MM.1S (cell line): ENCODE measurements around the gene GATA6.

ENCODE experiments used
- EZH2 ChIP-seq: fragments of 300-600 bp; sonication (generic); optimal IDR thresholded peaks from 2 replicates; pipeline ENCODE3; 2017; ENCODE audit warnings: low read depth, mild to moderate bottlenecking, antibody characterized with exemption, low read length, mixed read lengths
- TF ChIP-seq, protein P1 (sequence below): fragments of 300-600 bp; sonication (generic); IDR thresholded peaks from 2 replicates; pipeline ENCODE4 v1.5.1; 2016; ENCODE audit warnings: antibody characterized with exemption, low read length, mixed read lengths

DNA sequence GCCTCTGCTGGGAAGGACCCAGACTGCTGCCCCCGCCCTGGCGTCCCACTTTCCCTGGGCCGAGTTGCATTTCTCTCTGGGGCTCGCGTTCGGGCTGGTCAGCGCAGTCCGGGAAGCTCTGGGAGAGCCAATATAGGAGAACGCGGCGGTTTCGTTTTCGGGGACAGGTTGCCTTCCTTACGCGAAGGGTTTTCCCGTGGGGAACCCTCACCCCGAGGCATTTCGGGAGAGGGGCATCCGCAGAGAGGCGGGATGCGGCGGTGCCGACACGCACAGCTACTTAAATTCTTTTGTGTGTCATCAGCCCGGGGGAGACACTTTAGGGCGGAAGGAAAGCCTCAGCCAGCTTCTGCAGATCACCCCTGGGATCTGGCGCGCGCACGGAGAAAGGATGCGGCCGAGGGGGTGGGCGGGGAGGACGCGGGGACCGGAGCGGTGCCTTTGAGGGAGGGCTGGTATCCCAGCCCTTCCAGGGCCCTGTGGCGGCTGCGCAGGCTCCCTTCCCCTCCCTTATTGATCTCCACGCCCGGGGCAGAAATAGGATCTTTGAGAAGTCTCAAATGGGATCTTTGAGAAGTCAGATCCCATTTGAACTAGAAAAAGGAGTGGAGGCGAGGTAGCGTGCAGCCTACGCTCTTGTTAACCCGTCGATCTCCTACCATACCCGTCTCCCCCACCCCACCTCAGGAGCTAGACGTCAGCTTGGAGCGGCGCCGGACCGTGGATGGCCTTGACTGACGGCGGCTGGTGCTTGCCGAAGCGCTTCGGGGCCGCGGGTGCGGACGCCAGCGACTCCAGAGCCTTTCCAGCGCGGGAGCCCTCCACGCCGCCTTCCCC is 1.2 kb downstream of the GATA6 start:
- no peak for TF ChIP-seq EZH2
- TF ChIP-seq, protein P1, sequence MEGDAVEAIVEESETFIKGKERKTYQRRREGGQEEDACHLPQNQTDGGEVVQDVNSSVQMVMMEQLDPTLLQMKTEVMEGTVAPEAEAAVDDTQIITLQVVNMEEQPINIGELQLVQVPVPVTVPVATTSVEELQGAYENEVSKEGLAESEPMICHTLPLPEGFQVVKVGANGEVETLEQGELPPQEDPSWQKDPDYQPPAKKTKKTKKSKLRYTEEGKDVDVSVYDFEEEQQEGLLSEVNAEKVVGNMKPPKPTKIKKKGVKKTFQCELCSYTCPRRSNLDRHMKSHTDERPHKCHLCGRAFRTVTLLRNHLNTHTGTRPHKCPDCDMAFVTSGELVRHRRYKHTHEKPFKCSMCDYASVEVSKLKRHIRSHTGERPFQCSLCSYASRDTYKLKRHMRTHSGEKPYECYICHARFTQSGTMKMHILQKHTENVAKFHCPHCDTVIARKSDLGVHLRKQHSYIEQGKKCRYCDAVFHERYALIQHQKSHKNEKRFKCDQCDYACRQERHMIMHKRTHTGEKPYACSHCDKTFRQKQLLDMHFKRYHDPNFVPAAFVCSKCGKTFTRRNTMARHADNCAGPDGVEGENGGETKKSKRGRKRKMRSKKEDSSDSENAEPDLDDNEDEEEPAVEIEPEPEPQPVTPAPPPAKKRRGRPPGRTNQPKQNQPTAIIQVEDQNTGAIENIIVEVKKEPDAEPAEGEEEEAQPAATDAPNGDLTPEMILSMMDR, result no peak
